OCI-LY7 (cell line): ENCODE measurements around the gene SPINK2.

Experiments
- CTCF ChIP-seq: fragments of 200-600 bp; sonication (generic); conservative IDR thresholded peaks from 2 replicates; pipeline ENCODE4 v1.5.1; 2014; ENCODE audit warnings: mild to moderate bottlenecking, antibody characterized with exemption, low read length, moderate library complexity, mixed read lengths
- EZH2phosphoT487 ChIP-seq: fragments of 200-600 bp; sonication (generic); IDR thresholded peaks from 2 replicates; pipeline ENCODE4 v1.6.1; 2018; ENCODE audit warnings: low read depth, borderline replicate concordance, mild to moderate bottlenecking, mixed run types, antibody characterized with exemption, low read length, moderate library complexity, mixed read lengths

DNA sequence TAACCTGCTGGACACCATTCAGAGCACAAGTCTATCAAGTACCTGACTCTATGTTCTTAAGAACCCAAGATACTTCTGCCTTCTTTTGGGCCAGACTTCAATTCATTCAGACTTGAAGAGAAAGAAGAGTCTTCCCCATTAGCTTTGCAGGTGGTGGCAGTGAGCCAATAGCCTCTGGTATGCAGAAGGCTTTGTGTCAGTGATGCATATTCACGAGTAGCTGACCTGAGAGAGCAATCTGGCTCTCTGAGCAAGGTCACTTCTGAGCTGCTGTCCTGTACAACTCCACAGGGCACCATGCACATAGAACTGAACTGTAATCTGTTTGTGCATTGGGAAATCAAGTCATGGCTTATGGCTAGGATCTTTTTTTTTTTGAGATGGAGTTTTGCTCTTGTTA, 39.9 kb upstream of the SPINK2 start:
- TF ChIP-seq CTCF (no peak), EZH2phosphoT487 (no peak)
